K562 (cell line): ENCODE results near the gene ARF5. TPM values are rescaled to one million over a fixed set of nuclear protein-coding genes. Genes with fewer than 3 reads are reported as not detected.

ENCODE experiments used
- BHLHE40 ChIP-seq: IDR thresholded peaks from 2 replicates; pipeline ENCODE4 v1.6.1; 2011; ENCODE audit warnings: low read length, improper control_type of control experiment
- CBX8 ChIP-seq: fragments of 200-600 bp; sonication (generic); IDR thresholded peaks from 2 replicates; pipeline ENCODE4 v1.6.1; 2012; ENCODE audit warnings: borderline replicate concordance, mixed run types, low read depth, mild to moderate bottlenecking, moderate library complexity, mixed read lengths, low read length, control low read depth, inconsistent platforms; ENCODE audit not compliant: poor library complexity, severe bottlenecking; ENCODE audit errors: extremely low read depth
- CREB3L1 ChIP-seq: fragments of 450-650 bp; IDR thresholded peaks from 2 replicates; pipeline ENCODE4 v1.6.1; 2014; ENCODE audit warnings: low read depth, mild to moderate bottlenecking, moderate library complexity, borderline replicate concordance
- E2F1 ChIP-seq: sonication (generic); formaldehyde crosslinking; IDR thresholded peaks from 2 replicates; pipeline ENCODE4 v1.8.1; 2023; ENCODE audit warnings: mild to moderate bottlenecking, missing genetic modification reagents, moderate library complexity
- E2F6 ChIP-seq, 2 experiments: IDR thresholded peaks; 2 replicates each; pipeline ENCODE4 v1.6.1; 2011; ENCODE audit warnings: borderline replicate concordance in 1 of 2, control low read depth in 1 of 2, low read depth in 1 of 2, low read length in 1 of 2, mild to moderate bottlenecking in 1 of 2, mixed read lengths in 1 of 2, moderate library complexity in 1 of 2; ENCODE audit not compliant: insufficient read depth in 1 of 2, insufficient read length in 1 of 2, poor library complexity in 1 of 2, severe bottlenecking in 1 of 2; ENCODE audit errors: extremely low read depth in 1 of 2
- GATAD2A ChIP-seq: fragments of 450-650 bp; IDR thresholded peaks from 2 replicates; pipeline ENCODE4 v1.6.1; 2017
- MTF1 ChIP-seq: fragments of 250-450 bp; sonication (Bioruptor Pico); IDR thresholded peaks from 2 replicates; pipeline ENCODE4 v1.9.0; 2021; ENCODE audit warnings: moderate library complexity, mild to moderate bottlenecking, inconsistent platforms, borderline replicate concordance
- MXI1 ChIP-seq: IDR thresholded peaks from 2 replicates; pipeline ENCODE4 v1.6.1; 2011; ENCODE audit warnings: low read depth, mild to moderate bottlenecking, improper control_type of control experiment, low read length
- NFYB ChIP-seq: IDR thresholded peaks from 2 replicates; pipeline ENCODE4 v1.6.1; 2011; ENCODE audit warnings: mild to moderate bottlenecking, moderate library complexity; ENCODE audit not compliant: insufficient read length; ENCODE audit errors: extremely low read depth
- POLR3A ChIP-seq: IDR thresholded peaks from 2 replicates; pipeline ENCODE4 v1.6.1; 2011; ENCODE audit warnings: borderline replicate concordance, mild to moderate bottlenecking, moderate library complexity; ENCODE audit not compliant: insufficient read length, insufficient read depth; ENCODE audit errors: extremely low read depth
- RREB1 ChIP-seq: fragments of 250-450 bp; sonication (Bioruptor Pico); IDR thresholded peaks from 2 replicates; pipeline ENCODE4 v1.4.0; 2020
- SAFB ChIP-seq: fragments of 200-400 bp; formaldehyde crosslinking; IDR thresholded peaks from 2 replicates; pipeline ENCODE4 v1.6.1; 2017; ENCODE audit warnings: low read depth, low read length, borderline replicate concordance
- SIN3A ChIP-seq, 2 experiments: fragments of 150-350 bp in 1 of 2; IDR thresholded peaks; 2 replicates each; pipeline ENCODE4 v1.6.1; 2011 to 2016; ENCODE audit warnings: borderline replicate concordance in 2 of 2, low read depth in 2 of 2, low read length in 2 of 2, mild to moderate bottlenecking in 2 of 2, moderate library complexity in 2 of 2; ENCODE audit not compliant: control insufficient read depth in 1 of 2
- SMAD1 ChIP-seq: fragments of 150-350 bp; IDR thresholded peaks from 2 replicates; pipeline ENCODE4 v1.6.1; 2014; ENCODE audit warnings: low read length, low read depth; ENCODE audit not compliant: partially characterized antibody
- ZKSCAN3 ChIP-seq: fragments of 250-450 bp; sonication (Bioruptor Pico); IDR thresholded peaks from 2 replicates; pipeline ENCODE4 v1.4.0; 2020
- ZNF431 ChIP-seq: sonication (generic); formaldehyde crosslinking; IDR thresholded peaks from 2 replicates; pipeline ENCODE4 v1.8.0; 2022; ENCODE audit warnings: mild to moderate bottlenecking, missing genetic modification reagents
- polyA plus RNA-seq, 8 experiments: library from polyadenylated mRNA; depleted of rRNA in 4 of 8; stranded (reverse) in 5 of 8; unstranded in 3 of 8; fragments of >200 nt; fragmentation: Nextera tagmentation in 2 of 8; fragmentation: Illumina TruSeq in 1 of 8; extraction: Ambion mirVana in 2 of 8; extraction: Trizol in 1 of 8; gene quantifications; 2 replicates each; pipeline versions ENCODE4 v1.2.1 to v1.2.3, GENCODE V29; 2011 to 2014; ENCODE audit warnings: inconsistent platforms in 1 of 8, missing spikeins in 1 of 8
- total RNA-seq, 7 experiments: library from RNA; depleted of rRNA in 6 of 7; stranded (reverse); fragments of >200 nt in 6 of 7; fragmentation: Illumina TruSeq in 2 of 7; extraction: Trizol in 2 of 7; gene quantifications; 2 replicates each; pipeline versions ENCODE4 v1.2.1 to v1.2.3, GENCODE V29; 2011 to 2021; ENCODE audit warnings: low replicate concordance in 1 of 7

Gene ARF5
- total and polyA plus RNA-seq, 9 of the 15 experiments (the other 6 are each of a cell fraction or from before 2014, with no cell fraction given): 8.1 to 290 (median 125) TPM

- TF ChIP-seq RREB1 (CRISPR knock-in tag): no peak
- no peak for TF ChIP-seq E2F1 (CRISPR knock-in tag)
- TF ChIP-seq SAFB: 0 out of 2 replicates have a peak, but pooled peaks have one; percentile 20
- peak; percentile 40 for TF ChIP-seq SMAD1
- TF ChIP-seq ZNF431 (CRISPR knock-in tag): peak; percentile 61; the same call in 1 of the 2 replicates
- no peak for TF ChIP-seq MXI1
- TF ChIP-seq ZKSCAN3 (CRISPR knock-in tag): no peak
- TF ChIP-seq GATAD2A: peak; percentile 32; the same call in 1 of the 2 replicates
- no peak for TF ChIP-seq MTF1 (CRISPR knock-in tag)
- no peak for TF ChIP-seq CREB3L1
- TF ChIP-seq E2F6 (IDR thresholded peaks at IDR 0.05; ENCODE audit: borderline replicate concordance in 1 of 2, extremely low read depth in 1 of 2, insufficient read depth in 1 of 2, insufficient read length in 1 of 2, low read depth in 1 of 2, low read length in 1 of 2, poor library complexity in 1 of 2, severe bottlenecking in 1 of 2): peak in 1 of 2 experiments; percentile 74
- TF ChIP-seq POLR3A: no peak
- TF ChIP-seq SIN3A (IDR thresholded peaks at IDR 0.05; ENCODE audit: borderline replicate concordance in 2 of 2, control insufficient read depth in 1 of 2, low read depth in 2 of 2, low read length in 2 of 2): peak; percentile 58 to 81; a peak in 2 of 4 replicates
- no peak for TF ChIP-seq CBX8
- TF ChIP-seq NFYB: no peak
- peak; percentile 87 for TF ChIP-seq BHLHE40
These were observed at the start of gene ARF5 (continued) for GRCh38 chr7:127588019-127588696.
